ENCODE results near the gene PIGM.

The PIGM gene

GRCh38 chr1:159986093-159986492 is 45.7 kb downstream of the PIGM start:
- peaks cover 16% of the 10 kb centered on the region for H3K27me3 ChIP-seq
- H3K27ac ChIP-seq: no peak overlapping the region
- TF ChIP-seq CTCF (IDR thresholded peaks at IDR 0.05): no peak

GRCh38 chr1:159985473-159985872 is 46.3 kb downstream of the PIGM start:
- Histone ChIP-seq H3K27me3 (peaks cover 20% of the 10 kb centered on the region), H3K4me1 (ENCODE audit: control insufficient read depth in 1 of 2, insufficient read depth in 1 of 2, low read depth in 1 of 2, low read length in 1 of 2) (no peaks in the 10 kb centered on the region), H3K4me3 (ENCODE audit: low read depth in 1 of 2, low read length in 1 of 2) (no peak overlapping the region), H3K27ac (no peak overlapping the region), H3K36me3 (no peaks in the 10 kb centered on the region), H3K9me3 (no peaks in the 10 kb centered on the region)
- no peak for TF ChIP-seq CTCF (IDR thresholded peaks at IDR 0.05)

More at GRCh38 chr1:159986093-159986492, 45.7 kb downstream of the PIGM start:
- Histone ChIP-seq H3K9me3 (no peaks in the 10 kb centered on the region), H3K36me3 (no peaks in the 10 kb centered on the region), H3K4me1 (ENCODE audit: control insufficient read depth in 1 of 2, insufficient read depth in 1 of 2, low read depth in 1 of 2, low read length in 1 of 2) (no peaks in the 10 kb centered on the region), H3K4me3 (ENCODE audit: low read depth in 1 of 2, low read length in 1 of 2) (no peak overlapping the region)

GRCh38 chr1:159983681-159984080 is 48.1 kb downstream of the PIGM start:
- Histone ChIP-seq H3K27me3 (peaks cover 38% of the 10 kb centered on the region), H3K9me3 (no peaks in the 10 kb centered on the region), H3K27ac (no peak overlapping the region), H3K4me1 (ENCODE audit: control insufficient read depth in 1 of 2, insufficient read depth in 1 of 2, low read depth in 1 of 2, low read length in 1 of 2) (no peaks in the 10 kb centered on the region), H3K4me3 (ENCODE audit: low read depth in 1 of 2, low read length in 1 of 2) (no peak overlapping the region), H3K36me3 (no peaks in the 10 kb centered on the region)
- no peak for TF ChIP-seq CTCF (IDR thresholded peaks at IDR 0.05)

- Histone ChIP-seq H3K36me3 (no peaks in the 10 kb centered on the region), H3K27me3 (peaks cover 52% of the 10 kb centered on the region), H3K9me3 (no peaks in the 10 kb centered on the region), H3K4me3 (ENCODE audit: low read depth in 1 of 2, low read length in 1 of 2) (no peak overlapping the region), H3K4me1 (ENCODE audit: control insufficient read depth in 1 of 2, insufficient read depth in 1 of 2, low read depth in 1 of 2, low read length in 1 of 2) (no peaks in the 10 kb centered on the region), H3K27ac (no peak overlapping the region)
- no peak for TF ChIP-seq CTCF (IDR thresholded peaks at IDR 0.05)
Measured at GRCh38 chr1:159982280-159982679, 49.5 kb downstream of the PIGM start.

- H3K36me3 ChIP-seq: no peaks in the 10 kb centered on the region
Measured at GRCh38 chr1:159981351-159982055, 50.3 kb downstream of the PIGM start.

More at GRCh38 chr1:159981351-159982055, 50.3 kb downstream of the PIGM start:
- Histone ChIP-seq H3K27ac (no peak overlapping the region), H3K4me1 (ENCODE audit: control insufficient read depth in 1 of 2, insufficient read depth in 1 of 2, low read depth in 1 of 2, low read length in 1 of 2) (no peaks in the 10 kb centered on the region), H3K4me3 (ENCODE audit: low read depth in 1 of 2, low read length in 1 of 2) (no peak overlapping the region), H3K27me3 (peaks cover 60% of the 10 kb centered on the region), H3K9me3 (no peaks in the 10 kb centered on the region)
- TF ChIP-seq CTCF (IDR thresholded peaks at IDR 0.05): no peak

All from neutrophil (primary cell).